IPS-18a (cell line): ENCODE results near the gene GOLGA6D.
"Not testable (repeated sequence)": the region's sequence is repeated elsewhere in the genome, so short reads cannot be mapped to it uniquely, and the experiment has no call there.

Experiments
- H3K27ac ChIP-seq: one replicate; pipeline ENCODE4 v1.5.1; 2013; ENCODE audit warnings: low read length
- H3K27me3 ChIP-seq: one replicate; pipeline ENCODE4 v1.6.1; 2013; ENCODE audit warnings: mild to moderate bottlenecking, low read length; ENCODE audit not compliant: control insufficient read depth, insufficient read depth
- H3K36me3 ChIP-seq: one replicate; pipeline ENCODE4 v1.6.1; 2013; ENCODE audit warnings: low read depth, low read length; ENCODE audit not compliant: control insufficient read depth
- H3K4me1 ChIP-seq: one replicate; pipeline ENCODE4 v1.6.1; 2013; ENCODE audit warnings: low read depth, low read length; ENCODE audit not compliant: control insufficient read depth
- H3K4me3 ChIP-seq: one replicate; pipeline ENCODE4 v1.5.1; 2013; ENCODE audit warnings: low read length
- H3K9ac ChIP-seq: one replicate; pipeline ENCODE4 v1.6.1; 2013; ENCODE audit warnings: mild to moderate bottlenecking, low read length, moderate library complexity
- H3K9me3 ChIP-seq: one replicate; pipeline ENCODE4 v1.6.1; 2013; ENCODE audit warnings: low read depth, low read length; ENCODE audit not compliant: control insufficient read depth

Gene GOLGA6D

DNA sequence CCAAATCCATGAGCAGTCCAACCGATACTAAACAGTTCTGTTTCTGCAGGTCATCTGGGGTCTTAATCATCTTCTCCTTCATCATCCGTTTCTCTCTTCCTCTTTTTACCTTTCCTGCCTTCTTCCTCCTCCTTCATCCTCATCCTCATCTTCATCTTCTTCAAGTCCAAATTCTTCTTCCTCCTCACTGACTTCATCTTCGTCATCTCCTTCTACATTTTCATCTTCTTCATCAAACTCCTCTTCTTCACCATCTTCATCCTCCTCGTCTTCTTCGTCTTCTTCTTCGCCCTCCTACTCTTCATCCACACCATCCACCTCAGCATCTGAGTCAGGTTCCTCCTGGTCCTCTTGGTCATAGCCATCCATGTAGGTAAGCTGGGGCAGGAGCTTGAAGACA, 39.1 kb downstream of the GOLGA6D start:
- no peaks in the 10 kb centered on the region for H3K27me3 ChIP-seq
- no peak overlapping the region for H3K9ac ChIP-seq
- H3K27ac ChIP-seq = no peak overlapping the region
- no peaks in the 10 kb centered on the region for H3K4me1 ChIP-seq
- no peak overlapping the region for H3K4me3 ChIP-seq
- no peaks in the 10 kb centered on the region for H3K36me3 ChIP-seq
- no peaks in the 10 kb centered on the region for H3K9me3 ChIP-seq

DNA sequence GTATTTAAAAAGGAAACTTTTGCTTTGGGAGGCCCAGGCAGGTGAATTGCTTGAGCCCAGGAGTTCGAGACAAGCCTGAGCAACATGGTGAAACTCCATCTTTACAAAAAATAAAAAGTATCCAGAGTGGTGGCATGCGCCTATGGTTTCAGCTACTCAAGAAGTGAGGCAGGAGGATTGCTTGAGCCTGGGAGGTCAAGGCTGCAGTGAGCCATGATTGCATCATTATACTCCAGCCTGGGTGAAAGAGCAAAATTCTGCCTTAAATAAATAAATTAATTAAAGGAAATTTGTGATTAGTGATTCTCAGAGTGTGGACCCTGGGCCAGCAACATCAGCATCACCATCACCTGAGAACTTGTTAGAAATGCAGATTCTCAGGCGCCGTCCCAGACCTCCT, 43.3 kb downstream of the GOLGA6D start:
- no peaks in the 10 kb centered on the region for H3K4me1 ChIP-seq
- H3K27me3 ChIP-seq = no peaks in the 10 kb centered on the region
- H3K9ac ChIP-seq = no peak overlapping the region
- no peaks in the 10 kb centered on the region for H3K9me3 ChIP-seq
- H3K36me3 ChIP-seq = no peaks in the 10 kb centered on the region
- H3K27ac ChIP-seq = no peak overlapping the region
- no peak overlapping the region for H3K4me3 ChIP-seq

DNA sequence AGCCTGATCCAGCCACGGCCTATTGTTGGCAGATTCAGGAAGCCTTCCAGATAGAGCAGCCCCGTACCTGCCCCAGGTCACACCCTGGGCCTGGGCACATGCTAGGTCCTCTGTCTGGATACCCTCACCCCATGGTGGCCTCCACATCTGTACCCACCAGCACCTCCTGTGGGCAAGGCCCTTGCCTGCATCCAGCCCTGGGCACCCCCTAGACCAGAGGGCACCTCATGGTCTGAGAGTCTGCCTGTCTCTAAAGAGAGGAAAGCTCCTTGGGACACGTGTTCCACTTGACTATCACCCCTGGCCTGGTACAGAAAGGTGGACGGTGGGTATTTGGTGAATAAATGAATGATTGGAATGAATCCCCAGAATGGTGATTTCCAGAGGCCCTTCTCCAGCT, 44.4 kb downstream of the GOLGA6D start:
- H3K9ac ChIP-seq = no peak overlapping the region

DNA sequence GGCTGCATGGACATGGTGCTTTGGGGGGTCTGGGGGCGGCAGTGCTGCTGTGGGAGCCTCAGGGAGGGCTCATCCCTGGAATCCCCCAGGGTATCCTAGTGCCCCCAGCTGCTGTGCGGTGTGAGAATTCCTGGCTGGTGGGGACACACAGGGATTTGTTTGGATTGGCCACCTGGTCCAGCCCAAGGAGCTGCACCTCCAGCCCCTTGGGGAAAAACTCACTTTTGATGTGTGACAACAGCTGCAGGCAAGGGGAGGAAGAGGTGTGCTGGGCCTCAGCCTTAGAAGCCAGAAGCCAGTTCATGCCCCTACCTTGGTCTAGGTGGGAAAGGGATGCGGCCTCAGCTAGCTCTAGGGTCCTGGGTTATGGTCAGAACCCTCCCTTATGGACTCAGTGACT, 44.9 kb downstream of the GOLGA6D start:
- H3K27ac ChIP-seq = no peak overlapping the region
- no peak overlapping the region for H3K4me3 ChIP-seq
- H3K36me3 ChIP-seq = no peaks in the 10 kb centered on the region
- H3K9ac ChIP-seq = no peak overlapping the region
- H3K4me1 ChIP-seq = no peaks in the 10 kb centered on the region
- no peaks in the 10 kb centered on the region for H3K9me3 ChIP-seq
- H3K27me3 ChIP-seq = no peaks in the 10 kb centered on the region

More for the DNA sequence above, 44.4 kb downstream of the GOLGA6D start:
- Histone ChIP-seq H3K27me3 (no peaks in the 10 kb centered on the region), H3K36me3 (no peaks in the 10 kb centered on the region), H3K9me3 (no peaks in the 10 kb centered on the region), H3K4me1 (no peaks in the 10 kb centered on the region), H3K4me3 (no peak overlapping the region), H3K27ac (no peak overlapping the region)

DNA sequence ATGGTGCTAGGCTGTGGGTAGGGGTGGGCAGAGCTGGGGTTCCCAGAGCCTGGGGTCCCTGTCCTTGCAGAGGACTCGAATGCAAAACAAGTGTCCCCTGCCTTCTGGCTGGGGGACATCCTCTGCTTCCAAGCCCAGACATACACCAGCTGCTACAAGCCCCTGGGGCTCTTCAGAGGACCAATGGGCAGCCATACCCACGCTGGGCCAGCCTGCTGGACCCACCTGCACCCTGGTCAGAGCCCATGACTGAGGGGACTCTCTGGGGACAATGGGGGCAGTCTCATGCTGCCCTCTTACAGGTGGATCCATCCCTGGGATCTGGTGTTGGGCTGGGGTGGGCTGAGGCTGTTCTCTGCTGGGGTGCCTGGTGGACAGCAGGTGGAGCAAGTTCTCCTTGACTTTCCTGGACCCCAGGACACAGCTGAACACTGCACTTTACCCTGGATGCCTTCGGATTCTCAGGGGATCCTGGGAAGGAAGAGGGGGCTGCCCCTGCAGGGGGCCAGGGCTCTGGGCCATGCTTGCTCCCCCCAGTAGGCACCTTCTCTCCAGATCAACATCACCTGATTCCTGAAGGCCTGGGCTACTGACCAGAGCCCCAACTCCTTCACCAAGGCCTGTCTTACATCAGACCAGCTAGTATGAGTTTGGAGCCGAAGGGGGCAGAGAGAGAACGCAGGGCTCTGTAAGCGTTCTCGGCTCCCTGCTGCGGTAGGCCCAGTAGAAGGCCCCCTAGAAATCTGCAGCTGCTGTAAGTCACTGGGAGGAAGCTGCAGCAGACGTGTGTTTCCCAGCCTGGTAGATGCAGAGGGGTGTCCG, 46.1 kb downstream of the GOLGA6D start:
- Histone ChIP-seq H3K4me1 (no peaks in the 10 kb centered on the region), H3K27ac (no peak overlapping the region), H3K9ac (no peak overlapping the region), H3K36me3 (no peaks in the 10 kb centered on the region), H3K27me3 (no peaks in the 10 kb centered on the region), H3K4me3 (no peak overlapping the region), H3K9me3 (no peaks in the 10 kb centered on the region)

DNA sequence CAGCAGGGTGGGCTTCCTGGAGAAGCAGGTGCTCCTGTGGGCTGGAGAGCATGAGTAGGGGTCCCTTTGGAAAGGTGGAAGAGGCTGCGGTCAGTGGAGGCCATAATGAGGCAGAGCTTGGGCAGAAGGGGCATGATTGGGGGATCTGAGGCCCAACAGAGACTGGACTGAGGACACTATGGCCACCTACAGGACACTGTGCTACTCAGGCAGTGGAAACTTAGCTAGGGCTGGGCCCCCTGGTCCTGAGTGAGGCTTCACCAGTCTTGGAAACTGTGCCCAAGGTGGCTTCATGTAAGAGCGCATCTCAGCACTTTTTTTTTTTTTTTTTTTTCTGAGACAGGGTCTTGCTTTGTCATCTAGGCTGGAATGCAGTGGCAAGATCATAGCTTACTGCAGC, 46.9 kb downstream of the GOLGA6D start:
- no peak overlapping the region for H3K27ac ChIP-seq
- H3K9ac ChIP-seq = no peak overlapping the region

DNA sequence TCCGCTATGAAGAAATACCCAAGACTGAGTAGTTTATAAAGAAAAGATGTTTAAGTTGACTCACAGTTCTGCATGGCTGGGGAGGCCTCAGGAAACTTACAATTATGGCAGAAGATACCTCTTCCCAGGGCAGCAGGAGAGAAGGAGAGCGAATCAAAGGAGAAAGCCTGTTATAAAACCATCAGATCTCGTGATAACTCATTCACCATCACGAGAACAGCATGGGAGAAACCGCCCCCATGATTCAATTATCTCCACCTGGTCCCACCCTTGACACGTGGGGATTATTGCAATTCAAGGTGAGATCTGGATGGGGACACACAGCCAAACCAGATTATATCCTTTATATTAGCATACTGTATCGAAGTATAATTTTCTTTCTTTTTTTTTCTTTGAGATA, 49.5 kb downstream of the GOLGA6D start:
- H3K4me1 ChIP-seq, H3K36me3 ChIP-seq, H3K9ac ChIP-seq, H3K27me3 ChIP-seq, H3K9me3 ChIP-seq, H3K27ac ChIP-seq, H3K4me3 ChIP-seq: not testable (repeated sequence)

More for the DNA sequence above, 46.9 kb downstream of the GOLGA6D start:
- H3K9me3 ChIP-seq = no peaks in the 10 kb centered on the region
- H3K4me3 ChIP-seq = no peak overlapping the region
- no peaks in the 10 kb centered on the region for H3K36me3 ChIP-seq
- H3K27me3 ChIP-seq = no peaks in the 10 kb centered on the region
- no peaks in the 10 kb centered on the region for H3K4me1 ChIP-seq

DNA sequence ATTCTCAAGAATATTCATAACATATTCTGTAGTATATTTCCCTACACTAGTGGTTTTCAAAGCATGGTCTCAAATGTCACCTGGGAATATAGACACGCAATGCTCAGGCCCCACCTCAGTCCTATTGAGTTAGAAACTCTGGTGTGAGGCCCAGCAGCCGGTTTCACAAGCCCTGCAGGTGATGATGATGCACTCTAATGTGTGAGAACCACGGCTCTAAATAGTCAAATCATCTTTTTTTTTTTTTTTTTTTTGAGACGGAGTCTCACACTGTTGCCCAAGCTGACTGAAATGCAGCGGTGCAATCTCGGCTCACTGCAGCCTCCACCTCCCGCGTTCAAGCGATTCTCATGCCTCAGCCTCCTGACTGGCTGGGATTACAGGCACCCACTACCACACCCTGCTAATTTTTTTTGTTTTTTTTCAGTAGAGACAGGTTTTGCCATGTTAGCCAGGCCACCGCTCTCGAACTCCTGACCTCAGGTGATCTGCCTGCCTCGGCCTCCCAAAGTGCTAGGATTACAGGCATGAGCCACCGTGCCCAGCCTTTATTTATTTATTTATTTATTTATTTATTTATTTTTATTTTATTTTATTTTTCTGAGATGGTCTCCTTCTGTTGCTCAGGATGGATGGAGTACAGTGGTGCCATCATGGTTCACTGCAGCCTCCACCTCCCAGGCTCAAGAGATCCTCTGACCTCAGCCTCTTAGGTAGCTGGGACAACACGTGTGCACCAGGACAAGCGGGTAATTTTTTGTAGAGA, 51.2 kb downstream of the GOLGA6D start:
- not testable (repeated sequence) for H3K9ac ChIP-seq, H3K9me3 ChIP-seq, H3K27me3 ChIP-seq, H3K4me1 ChIP-seq, H3K36me3 ChIP-seq, H3K27ac ChIP-seq, H3K4me3 ChIP-seq

DNA sequence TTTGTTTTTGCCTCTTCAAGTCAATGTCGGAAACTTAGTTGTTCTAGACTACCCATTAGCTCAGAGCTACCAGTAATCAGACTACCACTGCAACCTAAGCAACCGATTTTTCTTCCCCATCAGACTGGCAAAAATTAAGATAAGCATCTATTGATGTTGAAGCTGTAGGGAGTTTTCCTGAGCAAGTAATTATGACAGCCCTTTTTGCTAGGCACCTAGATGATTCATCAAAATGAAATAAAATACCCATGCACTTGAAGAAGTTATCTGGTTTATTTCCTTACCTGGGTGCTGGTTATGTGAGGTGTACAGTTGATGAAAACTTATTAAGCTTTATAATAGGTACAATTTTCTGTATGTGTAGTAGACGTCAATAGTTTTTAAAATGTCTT, 52.7 kb downstream of the GOLGA6D start:
- H3K9me3 ChIP-seq = no peaks in the 10 kb centered on the region
- peaks cover 10% of the 10 kb centered on the region for H3K36me3 ChIP-seq
- H3K27ac ChIP-seq = no peak overlapping the region
- H3K4me1 ChIP-seq = peaks cover 7% of the 10 kb centered on the region
- H3K4me3 ChIP-seq = peak overlapping the region; percentile 76
- peak overlapping the region; percentile 82 for H3K9ac ChIP-seq
- H3K27me3 ChIP-seq = no peaks in the 10 kb centered on the region

DNA sequence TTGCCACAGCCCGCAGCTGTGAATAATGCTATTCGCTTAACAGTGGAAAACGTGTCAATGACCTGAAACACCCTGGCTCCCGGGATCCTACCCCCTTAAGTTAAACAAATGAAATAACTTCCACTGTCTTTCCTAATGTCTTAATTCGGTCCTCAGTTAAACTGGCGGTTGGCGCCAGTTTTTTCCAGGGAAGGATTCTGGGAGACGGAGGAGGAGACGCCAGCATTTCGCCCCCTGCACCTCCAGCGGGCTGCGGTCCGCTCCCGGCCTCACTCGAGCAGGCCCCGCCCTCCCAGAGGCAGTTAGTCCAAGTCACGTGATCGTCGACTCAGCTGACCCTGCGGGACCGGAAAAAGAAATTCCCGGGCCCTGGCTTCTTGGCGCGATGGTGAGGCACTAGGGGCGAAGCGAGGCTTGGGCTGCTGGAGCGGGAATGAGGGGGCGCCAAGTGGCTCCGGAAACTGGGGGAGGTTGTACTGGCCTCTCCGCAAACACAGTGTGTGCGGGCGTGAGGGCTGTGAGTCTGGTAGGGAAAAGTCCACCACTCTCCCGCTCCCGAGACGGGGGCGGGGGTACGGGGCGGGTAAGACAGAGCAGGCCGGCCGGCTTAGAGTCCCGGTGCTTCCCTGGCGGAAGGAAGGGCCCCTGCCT, 53.2 kb downstream of the GOLGA6D start, which contains the start of gene COMMD4:
Gene COMMD4, plus strand, starts transcription at position 359 of the 651 bp plus-strand sequence. Its CDS starts 27 bp downstream, at position 386.
- H3K9me3 ChIP-seq = no peaks in the 10 kb centered on the region
- H3K4me3 ChIP-seq = peak within 1 kb of the TSS; percentile 76
- peaks cover 11% of the 10 kb centered on the region for H3K36me3 ChIP-seq
- H3K27me3 ChIP-seq = no peaks in the 10 kb centered on the region
- peaks cover 7% of the 10 kb centered on the region for H3K4me1 ChIP-seq
- H3K27ac ChIP-seq = peak within 1 kb of the TSS; percentile 4
- H3K9ac ChIP-seq = peak within 1 kb of the TSS; percentile 82

DNA sequence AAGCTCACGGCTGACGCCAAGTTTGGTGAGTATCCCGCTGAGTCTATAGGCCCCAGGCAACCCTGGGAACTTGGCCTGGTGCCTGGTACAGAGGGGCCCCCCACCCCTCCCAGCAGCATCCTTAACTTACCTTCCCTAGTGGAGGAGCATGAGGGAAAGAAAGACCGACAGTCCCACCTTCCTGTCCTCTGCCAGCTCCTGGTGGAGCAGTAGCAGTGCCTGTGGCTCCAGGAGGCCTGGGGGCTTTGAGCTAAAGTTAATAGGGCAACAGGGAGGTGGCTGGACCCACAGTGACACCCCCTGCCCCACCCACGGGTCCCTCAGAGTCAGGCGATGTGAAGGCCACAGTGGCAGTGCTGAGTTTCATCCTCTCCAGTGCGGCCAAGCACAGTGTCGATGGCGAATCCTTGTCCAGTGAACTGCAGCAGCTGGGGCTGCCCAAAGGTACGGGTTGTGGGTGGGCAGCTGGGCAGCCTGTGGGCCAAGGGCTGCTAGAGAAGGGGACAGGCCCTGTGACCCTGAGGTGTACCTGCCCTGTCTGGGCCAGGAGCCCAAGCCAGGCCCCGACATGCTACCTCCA, 56.1 kb downstream of the GOLGA6D start:
- Histone ChIP-seq H3K4me1 (peaks cover 7% of the 10 kb centered on the region), H3K27me3 (no peaks in the 10 kb centered on the region), H3K9ac (no peak overlapping the region), H3K4me3 (no peak overlapping the region), H3K27ac (no peak overlapping the region), H3K36me3 (peaks cover 11% of the 10 kb centered on the region), H3K9me3 (no peaks in the 10 kb centered on the region)
